ENCODE data around the gene USP6NL. TPM values are rescaled to one million over a fixed set of nuclear protein-coding genes. Genes with fewer than 3 reads are reported as not detected.

Gene USP6NL
- total and polyA plus RNA-seq, 9 of the 15 experiments (the other 6 are each of a cell fraction or from before 2014, with no cell fraction given): 3.2 to 26.6 (median 19.8) TPM

DNA sequence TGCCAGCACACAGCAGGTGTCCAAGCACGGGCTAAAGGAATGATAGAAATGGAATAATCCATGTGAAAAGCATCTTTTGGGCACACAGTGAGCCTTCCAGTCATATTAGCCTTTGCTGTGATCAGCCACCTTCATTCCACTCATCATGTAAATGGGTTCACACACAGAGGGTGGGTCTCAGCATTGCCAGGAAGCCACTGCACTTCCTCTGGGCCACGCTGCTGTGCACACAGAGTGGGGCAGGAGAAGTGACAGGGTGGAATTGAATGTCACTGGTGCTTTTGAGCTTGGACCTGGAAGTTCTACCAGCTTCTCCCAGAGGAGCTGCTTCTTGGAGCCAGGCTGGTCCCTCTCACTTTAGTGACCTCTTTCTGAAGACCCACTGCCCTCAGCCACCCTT lies 203.5 kb downstream of the USP6NL start:
- intact Hi-C loops (cut with micrococcal nuclease) (no loop called here), in situ Hi-C loops (cut with MboI) (no loop called here)
- peaks cover 7 to 29% of the 10 kb centered on the region in 2 experiments; a peak in 3 of 5 replicates for H3K27me3 ChIP-seq (ENCODE audit: control insufficient read depth in 2 of 2, insufficient read depth in 2 of 2, low read length in 2 of 2)
- H3K36me3 ChIP-seq (ENCODE audit: control insufficient read depth, insufficient read depth, low read length): no peaks in the 10 kb centered on the region
- no peaks in the 10 kb centered on the region for H3K9me3 ChIP-seq (replicated peaks; ENCODE audit: control insufficient read depth, insufficient read depth, low read depth, low read length)
- H3K9me1 ChIP-seq (ENCODE audit: control insufficient read depth, insufficient read depth, low read length): no peaks in the 10 kb centered on the region
- H4K20me1 ChIP-seq (replicated peaks; ENCODE audit: control insufficient read depth, insufficient read depth, low read length): no peaks in the 10 kb centered on the region
- H3K79me2 ChIP-seq (ENCODE audit: control insufficient read depth, insufficient read depth, low read length): no peaks in the 10 kb centered on the region
- no peak for DNase-seq (ENCODE audit: extremely low read depth in 1 of 4, low spot score in 3 of 4)
- 0 out of 5 replicates have a peak, but pooled peaks cover 0 to 4% of the 10 kb centered on the region in 2 experiments for H3K4me1 ChIP-seq (replicated peaks in 1 of 2; ENCODE audit: control insufficient read depth in 2 of 2, insufficient read depth in 2 of 2, low read length in 2 of 2)
- 0% methylated on average over 2 of the region's 2 CpGs for WGBS (ENCODE audit: insufficient coverage, low coverage, missing lambda C conversion rate)
- no peak overlapping the region for H2AFZ ChIP-seq (ENCODE audit: low read depth, low read length)
- H3K4me3 ChIP-seq: no peak overlapping the region
- no peak overlapping the region for H3K4me2 ChIP-seq (ENCODE audit: insufficient read depth, low read length)
- no peak for FAIRE-seq
- H3K9ac ChIP-seq (ENCODE audit: insufficient read depth in 1 of 2, low read depth in 2 of 2, low read length in 2 of 2): no peak overlapping the region
- H3K27ac ChIP-seq (ENCODE audit: extremely low read depth, low read depth, low read length): no peak overlapping the region
- BruUV-seq (replicated peaks): no TSS peak
- no peak for ATAC-seq
- ChIA-PET CTCF (ENCODE audit: low intra/inter-chr PET ratio) (no interaction called here), POLR2A (no interaction called here)
- TF ChIP-seq EZH2 (IDR thresholded peaks at IDR 0.05; ENCODE audit: borderline replicate concordance, low read depth, low read length) (no peak), IRF2 (CRISPR knock-in tag; IDR thresholded peaks at IDR 0.05) (no peak), GABPA (tag; conservative IDR thresholded peaks at IDR 0.05; ENCODE audit: low read depth) (no peak), ELF2 (CRISPR knock-in tag; IDR thresholded peaks at IDR 0.05) (no peak), HNRNPL (IDR thresholded peaks at IDR 0.05; ENCODE audit: low read depth, low read length) (no peak), MAFF (IDR thresholded peaks at IDR 0.05; ENCODE audit: low read length) (no peak), TOE1 (IDR thresholded peaks at IDR 0.05; ENCODE audit: borderline replicate concordance) (no peak), TOE1 (CRISPR knock-in tag; IDR thresholded peaks at IDR 0.05; ENCODE audit: borderline replicate concordance, low read depth) (no peak), JUN (IDR thresholded peaks at IDR 0.05; ENCODE audit: borderline replicate concordance, low read depth, low read length) (no peak), JUN (CRISPR knock-in tag; IDR thresholded peaks at IDR 0.05; ENCODE audit: borderline replicate concordance) (no peak), CBFA2T2 (conservative IDR thresholded peaks at IDR 0.05) (no peak), ZNF644 (tag; IDR thresholded peaks at IDR 0.05; ENCODE audit: low read depth) (no peak), RBBP5 (IDR thresholded peaks at IDR 0.05; ENCODE audit: borderline replicate concordance, insufficient read depth, low read length, poor library complexity, severe bottlenecking) (no peak), PURB (CRISPR knock-in tag; IDR thresholded peaks at IDR 0.05; ENCODE audit: low read depth) (no peak), ZNF79 (CRISPR knock-in tag; IDR thresholded peaks at IDR 0.05; ENCODE audit: low read depth) (no peak), NFXL1 (CRISPR knock-in tag; IDR thresholded peaks at IDR 0.05) (no peak), NONO (IDR thresholded peaks at IDR 0.05; ENCODE audit: low read depth in 2 of 2, low read length in 1 of 2) (no peak)
- TF ChIP-seq, protein P1, sequence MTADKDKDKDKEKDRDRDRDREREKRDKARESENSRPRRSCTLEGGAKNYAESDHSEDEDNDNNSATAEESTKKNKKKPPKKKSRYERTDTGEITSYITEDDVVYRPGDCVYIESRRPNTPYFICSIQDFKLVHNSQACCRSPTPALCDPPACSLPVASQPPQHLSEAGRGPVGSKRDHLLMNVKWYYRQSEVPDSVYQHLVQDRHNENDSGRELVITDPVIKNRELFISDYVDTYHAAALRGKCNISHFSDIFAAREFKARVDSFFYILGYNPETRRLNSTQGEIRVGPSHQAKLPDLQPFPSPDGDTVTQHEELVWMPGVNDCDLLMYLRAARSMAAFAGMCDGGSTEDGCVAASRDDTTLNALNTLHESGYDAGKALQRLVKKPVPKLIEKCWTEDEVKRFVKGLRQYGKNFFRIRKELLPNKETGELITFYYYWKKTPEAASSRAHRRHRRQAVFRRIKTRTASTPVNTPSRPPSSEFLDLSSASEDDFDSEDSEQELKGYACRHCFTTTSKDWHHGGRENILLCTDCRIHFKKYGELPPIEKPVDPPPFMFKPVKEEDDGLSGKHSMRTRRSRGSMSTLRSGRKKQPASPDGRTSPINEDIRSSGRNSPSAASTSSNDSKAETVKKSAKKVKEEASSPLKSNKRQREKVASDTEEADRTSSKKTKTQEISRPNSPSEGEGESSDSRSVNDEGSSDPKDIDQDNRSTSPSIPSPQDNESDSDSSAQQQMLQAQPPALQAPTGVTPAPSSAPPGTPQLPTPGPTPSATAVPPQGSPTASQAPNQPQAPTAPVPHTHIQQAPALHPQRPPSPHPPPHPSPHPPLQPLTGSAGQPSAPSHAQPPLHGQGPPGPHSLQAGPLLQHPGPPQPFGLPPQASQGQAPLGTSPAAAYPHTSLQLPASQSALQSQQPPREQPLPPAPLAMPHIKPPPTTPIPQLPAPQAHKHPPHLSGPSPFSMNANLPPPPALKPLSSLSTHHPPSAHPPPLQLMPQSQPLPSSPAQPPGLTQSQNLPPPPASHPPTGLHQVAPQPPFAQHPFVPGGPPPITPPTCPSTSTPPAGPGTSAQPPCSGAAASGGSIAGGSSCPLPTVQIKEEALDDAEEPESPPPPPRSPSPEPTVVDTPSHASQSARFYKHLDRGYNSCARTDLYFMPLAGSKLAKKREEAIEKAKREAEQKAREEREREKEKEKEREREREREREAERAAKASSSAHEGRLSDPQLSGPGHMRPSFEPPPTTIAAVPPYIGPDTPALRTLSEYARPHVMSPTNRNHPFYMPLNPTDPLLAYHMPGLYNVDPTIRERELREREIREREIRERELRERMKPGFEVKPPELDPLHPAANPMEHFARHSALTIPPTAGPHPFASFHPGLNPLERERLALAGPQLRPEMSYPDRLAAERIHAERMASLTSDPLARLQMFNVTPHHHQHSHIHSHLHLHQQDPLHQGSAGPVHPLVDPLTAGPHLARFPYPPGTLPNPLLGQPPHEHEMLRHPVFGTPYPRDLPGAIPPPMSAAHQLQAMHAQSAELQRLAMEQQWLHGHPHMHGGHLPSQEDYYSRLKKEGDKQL (CRISPR knock-in tag; IDR thresholded peaks at IDR 0.05; ENCODE audit: borderline replicate concordance): no peak
